Epithelial cell of proximal tubule (primary cell): ENCODE results near the gene MYO15A. TPM values are rescaled to one million over a fixed set of nuclear protein-coding genes. Genes with fewer than 3 reads are reported as not detected.

ENCODE experiments used
- DNase-seq: peaks from one replicate; pipeline ENCODE4 v3.0.0-alpha.2; 2011; ENCODE audit warnings: low read depth
- H3K4me3 ChIP-seq: 2 replicates; pipeline ENCODE4 v1.5.1; 2011; ENCODE audit warnings: low read depth, mild to moderate bottlenecking, low read length
- total RNA-seq: library from RNA; depleted of rRNA; stranded (reverse); fragments of >200 nt; gene quantifications from 2 replicates; pipeline ENCODE4 v1.2.3, GENCODE V29; 2015
- TF ChIP-seq, protein P1 (sequence below): conservative IDR thresholded peaks from 2 replicates; pipeline ENCODE4 v1.5.1; 2012; ENCODE audit warnings: low read depth, mild to moderate bottlenecking, low read length

The MYO15A gene
- total RNA-seq, 1 donor from 2014 or later = 0.17 TPM

DNA sequence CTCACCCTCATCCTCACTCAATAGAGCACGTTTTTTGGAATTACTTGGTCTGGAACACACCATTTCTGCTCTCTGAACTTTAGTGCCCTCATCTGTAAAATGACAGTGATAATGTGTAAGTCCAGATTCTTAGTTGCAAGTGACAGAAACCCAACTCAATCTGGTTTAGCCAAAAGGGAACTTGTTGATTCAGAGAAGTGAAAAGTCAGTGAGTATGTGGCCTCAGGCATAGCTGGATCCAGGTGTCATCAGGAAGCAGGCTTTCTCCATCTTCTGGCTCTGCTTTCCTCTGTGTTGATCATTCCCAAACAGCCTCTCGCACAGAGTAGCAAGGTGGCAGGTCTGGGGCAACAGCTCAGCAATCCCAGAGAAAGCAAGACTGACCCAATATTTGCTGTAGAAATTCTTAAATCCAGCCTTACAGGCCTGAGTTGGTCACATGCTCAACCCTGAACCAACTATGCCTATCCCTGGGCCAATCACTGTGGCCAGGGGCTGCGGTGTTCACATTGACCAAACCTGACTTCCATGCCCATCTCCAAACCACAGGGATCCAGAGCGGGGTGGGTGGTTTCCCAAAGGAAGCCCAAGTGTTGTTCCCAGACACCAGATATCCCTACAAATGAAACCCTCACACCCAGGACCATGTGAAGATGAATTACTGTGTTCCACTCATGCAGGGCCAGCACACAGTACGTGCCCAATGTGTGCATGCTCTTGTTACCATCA lies 51.7 kb downstream of the MYO15A start:
- H3K4me3 ChIP-seq = no peak overlapping the region
- TF ChIP-seq, protein P1, sequence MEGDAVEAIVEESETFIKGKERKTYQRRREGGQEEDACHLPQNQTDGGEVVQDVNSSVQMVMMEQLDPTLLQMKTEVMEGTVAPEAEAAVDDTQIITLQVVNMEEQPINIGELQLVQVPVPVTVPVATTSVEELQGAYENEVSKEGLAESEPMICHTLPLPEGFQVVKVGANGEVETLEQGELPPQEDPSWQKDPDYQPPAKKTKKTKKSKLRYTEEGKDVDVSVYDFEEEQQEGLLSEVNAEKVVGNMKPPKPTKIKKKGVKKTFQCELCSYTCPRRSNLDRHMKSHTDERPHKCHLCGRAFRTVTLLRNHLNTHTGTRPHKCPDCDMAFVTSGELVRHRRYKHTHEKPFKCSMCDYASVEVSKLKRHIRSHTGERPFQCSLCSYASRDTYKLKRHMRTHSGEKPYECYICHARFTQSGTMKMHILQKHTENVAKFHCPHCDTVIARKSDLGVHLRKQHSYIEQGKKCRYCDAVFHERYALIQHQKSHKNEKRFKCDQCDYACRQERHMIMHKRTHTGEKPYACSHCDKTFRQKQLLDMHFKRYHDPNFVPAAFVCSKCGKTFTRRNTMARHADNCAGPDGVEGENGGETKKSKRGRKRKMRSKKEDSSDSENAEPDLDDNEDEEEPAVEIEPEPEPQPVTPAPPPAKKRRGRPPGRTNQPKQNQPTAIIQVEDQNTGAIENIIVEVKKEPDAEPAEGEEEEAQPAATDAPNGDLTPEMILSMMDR = no peak
- no peak for DNase-seq

DNA sequence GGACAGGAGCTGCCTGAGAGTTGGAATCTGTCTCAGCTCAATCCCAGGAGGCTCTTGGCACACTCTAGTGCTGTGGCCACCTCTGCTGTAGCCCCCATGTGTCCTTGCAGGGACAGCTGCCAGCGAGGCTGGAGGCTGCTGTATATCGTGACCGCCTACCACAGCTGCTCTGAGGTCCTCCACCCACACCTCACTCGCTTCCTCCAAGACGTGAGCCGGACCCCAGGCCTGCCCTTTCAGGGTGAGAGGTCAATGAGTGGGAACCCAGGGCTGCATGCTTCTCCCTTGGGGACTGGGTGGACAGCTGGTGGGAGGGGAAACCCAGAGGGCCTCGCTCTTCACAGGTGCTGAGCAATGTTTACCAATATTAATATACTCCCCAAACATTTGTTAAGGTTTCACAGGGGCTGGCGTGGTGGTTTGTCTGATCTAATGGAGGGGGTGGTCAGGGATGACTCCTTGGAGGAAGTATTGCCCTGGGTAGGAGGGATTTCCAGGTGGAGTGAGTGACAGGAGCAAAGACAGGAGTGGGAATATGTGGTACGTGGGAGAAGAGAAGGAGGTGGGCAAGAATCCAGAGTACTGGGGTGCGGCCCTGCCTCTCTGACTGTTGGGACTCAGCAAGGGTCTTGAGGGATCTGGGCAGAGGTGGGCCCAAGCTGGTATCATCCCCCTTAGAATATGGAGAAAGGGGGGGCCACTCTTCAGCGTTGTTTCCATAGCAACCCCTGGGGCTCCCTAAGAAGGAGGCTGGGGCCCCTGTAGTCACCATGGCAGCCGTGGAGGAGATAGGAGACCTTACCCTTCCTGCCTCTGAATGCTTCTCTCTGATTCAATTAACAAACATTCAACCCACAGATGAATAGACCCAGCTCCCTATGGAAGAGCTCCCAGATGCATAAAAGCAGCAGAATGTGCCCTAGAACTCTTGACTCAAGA lies 52.9 kb downstream of the MYO15A start:
- DNase-seq = no peak
- H3K4me3 ChIP-seq = no peak overlapping the region
- TF ChIP-seq, protein P1 = no peak

DNA sequence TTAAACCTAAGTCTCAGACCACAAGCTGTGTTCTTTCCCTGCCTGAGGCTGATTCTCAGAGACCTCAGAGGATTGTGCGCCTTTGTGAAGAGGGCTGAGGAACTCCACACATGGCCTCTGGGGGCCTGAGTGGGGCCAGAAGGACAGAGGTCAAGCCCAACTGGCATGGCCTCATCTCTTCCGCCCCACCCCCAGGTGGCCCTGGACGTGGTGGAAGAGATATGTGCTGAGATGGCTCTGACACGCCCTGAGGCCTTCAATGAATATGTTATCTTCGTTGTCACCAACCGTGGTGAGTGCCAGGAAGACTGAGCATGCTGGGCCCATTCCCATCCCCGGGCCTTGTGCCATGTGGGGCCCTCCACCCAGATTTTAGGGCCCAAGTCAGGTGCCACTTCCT lies 55.0 kb downstream of the MYO15A start:
- no peak for DNase-seq
- TF ChIP-seq, protein P1 = no peak
- H3K4me3 ChIP-seq = no peak overlapping the region

DNA sequence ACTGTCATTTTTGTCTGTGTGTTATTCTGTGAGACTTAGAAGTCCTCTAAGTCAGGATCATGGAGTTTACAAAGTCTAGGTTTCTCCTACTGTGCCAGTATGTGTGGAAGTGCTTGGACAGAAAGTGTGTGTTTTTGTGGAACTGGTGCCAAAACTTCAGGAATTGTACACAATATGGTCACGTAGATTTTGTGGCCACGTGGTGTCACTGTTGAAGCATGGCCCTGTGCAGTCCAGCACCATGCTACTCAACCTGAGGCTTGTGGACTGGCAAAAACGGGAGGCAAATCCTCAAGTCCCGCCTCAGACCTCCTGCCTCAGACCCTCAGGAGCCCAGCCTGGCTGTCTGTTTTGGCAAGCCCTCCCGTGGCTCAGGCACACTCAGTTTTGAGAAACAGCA lies 58.3 kb downstream of the MYO15A start:
- DNase-seq = no peak
- no peak overlapping the region for H3K4me3 ChIP-seq
- TF ChIP-seq, protein P1 = peak; percentile 37

DNA sequence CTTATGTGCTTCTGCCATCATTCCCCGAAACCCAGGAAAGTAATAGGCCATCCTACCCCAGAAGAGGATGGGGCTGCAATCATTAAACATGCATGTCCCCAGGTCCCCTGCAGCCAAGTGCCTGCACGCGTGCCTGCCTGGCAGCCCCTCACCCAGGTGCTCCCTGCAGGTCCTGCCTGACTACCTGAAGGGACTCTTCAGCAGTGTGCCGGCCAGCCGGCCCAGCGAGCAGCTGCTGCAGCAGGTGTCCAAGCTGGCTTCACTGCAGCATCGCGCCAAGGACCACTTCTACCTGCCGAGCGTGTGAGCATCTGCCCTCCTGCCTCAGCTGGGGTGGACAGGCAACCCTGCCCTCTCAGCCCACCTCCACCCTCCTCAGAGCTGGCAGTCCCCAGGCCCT lies 58.9 kb downstream of the MYO15A start:
- H3K4me3 ChIP-seq = no peak overlapping the region
- no peak for DNase-seq
- TF ChIP-seq, protein P1 = no peak

DNA sequence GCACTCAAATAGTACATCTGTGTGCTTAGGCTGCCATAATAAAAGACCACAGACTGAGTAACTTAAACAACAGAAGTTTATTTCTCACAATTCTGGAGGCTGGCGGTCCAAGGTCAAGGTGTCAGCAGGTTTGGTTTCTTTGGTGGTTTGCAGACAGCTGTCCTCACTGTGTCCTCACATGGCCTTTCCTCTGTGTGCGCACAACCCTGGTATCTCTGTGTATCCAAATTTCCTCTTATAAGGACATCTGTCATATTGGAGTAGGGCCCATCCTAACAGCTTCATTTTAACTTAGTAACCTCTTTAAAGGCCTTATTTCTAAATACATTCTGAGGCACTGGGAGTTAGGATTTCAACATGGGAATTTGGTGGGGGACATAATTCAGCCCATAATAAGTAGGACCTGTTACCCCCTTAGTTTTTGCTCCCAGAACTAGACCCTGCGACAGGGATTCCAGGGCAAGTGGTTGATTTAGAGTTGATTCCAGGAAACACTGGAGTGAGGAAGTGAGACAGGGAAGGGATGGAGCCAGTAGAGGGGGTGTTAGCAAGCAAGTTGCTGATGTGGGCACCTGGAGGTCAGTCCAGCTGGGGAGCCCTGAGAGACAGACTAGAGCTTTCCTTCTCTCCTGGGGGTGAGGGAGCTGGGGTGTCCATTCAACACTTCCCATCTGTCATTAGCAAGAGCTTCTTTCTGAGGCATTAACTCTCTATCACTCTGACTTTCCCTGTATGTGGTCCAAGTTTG lies 64.1 kb downstream of the MYO15A start:
- no peak overlapping the region for H3K4me3 ChIP-seq
- DNase-seq = no peak
- TF ChIP-seq, protein P1 = no peak
